HFFc6 (cell line): ENCODE results near the gene YWHAB. TPM values are rescaled to one million over a fixed set of nuclear protein-coding genes. Genes with fewer than 3 reads are reported as not detected.

Source experiments
- DNase-seq: peaks from one replicate; pipeline ENCODE4 v3.0.0-alpha.2; 2018
- H3K27ac Mint-ChIP-seq: 2 replicates; pipeline ENCODE4 v1.8.0; 2020; ENCODE audit warnings: mild to moderate bottlenecking, mixed read lengths
- H3K27me3 Mint-ChIP-seq: 2 replicates; pipeline ENCODE4 v1.8.0; 2021; ENCODE audit warnings: mild to moderate bottlenecking, moderate library complexity, mixed read lengths; ENCODE audit not compliant: insufficient read depth
- H3K36me3 Mint-ChIP-seq: 2 replicates; pipeline ENCODE4 v1.8.0; 2021; ENCODE audit warnings: low read depth, mixed read lengths
- H3K4me1 Mint-ChIP-seq: 2 replicates; pipeline ENCODE4 v1.8.0; 2020; ENCODE audit warnings: low read depth, mixed read lengths
- H3K4me3 Mint-ChIP-seq: 2 replicates; pipeline ENCODE4 v1.8.0; 2020; ENCODE audit warnings: mild to moderate bottlenecking, moderate library complexity, mixed read lengths
- H3K9me3 Mint-ChIP-seq: 2 replicates; pipeline ENCODE4 v1.8.0; 2020; ENCODE audit warnings: mild to moderate bottlenecking, mixed read lengths
- total RNA-seq, 6 experiments: library from RNA; stranded (reverse); fragmentation: NEBNext Ultra II Directional; extraction: Animal tissue kit (Norgen Biotek cat#: 25700); gene quantifications; 2 replicates in 1 of 6; 3 replicates in 5 of 6; pipeline ENCODE4 v1.2.3, GENCODE V29; 2021
- TF ChIP-seq, protein P1 (sequence below): fragments of 200-600 bp; sonication (generic); IDR thresholded peaks from 2 replicates; pipeline ENCODE4 v1.5.0; 2021; ENCODE audit warnings: antibody characterized with exemption, mild to moderate bottlenecking

The YWHAB gene
- total RNA-seq, 6 experiments from 2014 or later: 284 to 315 (median 301) TPM

DNA sequence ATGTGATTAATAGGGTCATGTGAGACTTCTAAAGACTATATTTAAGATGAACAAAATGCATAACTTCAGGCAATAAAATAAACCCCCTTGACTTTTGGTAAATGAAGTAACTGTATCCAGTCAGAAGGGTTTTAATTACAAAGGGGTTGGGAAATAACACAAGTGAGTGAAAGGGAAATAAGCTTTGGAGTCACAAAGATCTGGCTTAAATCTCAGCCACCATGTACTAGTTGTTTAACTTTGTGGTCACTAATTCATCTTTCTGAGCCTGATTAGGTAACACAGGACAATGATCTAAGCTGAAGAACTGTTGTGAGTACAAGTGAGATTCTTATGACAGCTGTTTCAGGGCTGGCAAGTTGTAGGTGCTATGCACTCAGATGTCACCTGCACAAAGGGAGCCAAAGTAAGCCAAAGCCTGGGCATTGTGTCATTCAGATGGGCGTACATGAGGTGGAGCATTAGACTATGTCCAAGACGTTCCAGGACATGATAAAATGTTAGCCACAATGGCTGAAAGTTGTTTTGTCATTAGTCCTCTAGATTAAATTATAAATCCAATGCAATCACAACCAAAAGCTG is 60.9 kb downstream of the YWHAB start:
- Mint-ChIP-seq H3K4me1 (no peaks in the 10 kb centered on the region), H3K9me3 (no peaks in the 10 kb centered on the region)
- no peak for DNase-seq

DNA sequence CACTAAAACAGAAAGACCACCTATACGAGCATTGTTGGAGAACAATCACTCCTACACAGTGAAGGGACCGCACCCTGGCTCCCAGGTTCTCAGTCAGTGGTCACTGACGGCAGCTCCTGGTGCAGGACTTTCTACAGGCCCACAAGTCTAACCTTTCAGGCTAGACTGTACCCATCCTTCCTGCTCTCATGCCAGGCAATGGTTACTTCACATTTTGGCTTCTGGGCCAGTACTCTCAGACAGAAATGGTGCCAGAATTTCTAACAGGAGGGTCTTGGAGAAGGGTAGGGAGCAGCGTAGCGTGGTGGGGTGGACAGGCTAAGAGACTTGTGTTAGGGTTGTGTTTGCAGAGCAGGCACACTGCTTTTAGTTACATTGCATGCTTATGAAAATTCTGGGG is 62.6 kb downstream of the YWHAB start:
- Mint-ChIP-seq H3K9me3 (no peaks in the 10 kb centered on the region), H3K27me3 (no peaks in the 10 kb centered on the region), H3K36me3 (peaks cover 49% of the 10 kb centered on the region), H3K27ac (peak overlapping the region; percentile 18; the same call in 1 of the 2 replicates), H3K4me1 (peaks cover 11% of the 10 kb centered on the region), H3K4me3 (no peak overlapping the region)
- no peak for DNase-seq
- TF ChIP-seq, protein P1, sequence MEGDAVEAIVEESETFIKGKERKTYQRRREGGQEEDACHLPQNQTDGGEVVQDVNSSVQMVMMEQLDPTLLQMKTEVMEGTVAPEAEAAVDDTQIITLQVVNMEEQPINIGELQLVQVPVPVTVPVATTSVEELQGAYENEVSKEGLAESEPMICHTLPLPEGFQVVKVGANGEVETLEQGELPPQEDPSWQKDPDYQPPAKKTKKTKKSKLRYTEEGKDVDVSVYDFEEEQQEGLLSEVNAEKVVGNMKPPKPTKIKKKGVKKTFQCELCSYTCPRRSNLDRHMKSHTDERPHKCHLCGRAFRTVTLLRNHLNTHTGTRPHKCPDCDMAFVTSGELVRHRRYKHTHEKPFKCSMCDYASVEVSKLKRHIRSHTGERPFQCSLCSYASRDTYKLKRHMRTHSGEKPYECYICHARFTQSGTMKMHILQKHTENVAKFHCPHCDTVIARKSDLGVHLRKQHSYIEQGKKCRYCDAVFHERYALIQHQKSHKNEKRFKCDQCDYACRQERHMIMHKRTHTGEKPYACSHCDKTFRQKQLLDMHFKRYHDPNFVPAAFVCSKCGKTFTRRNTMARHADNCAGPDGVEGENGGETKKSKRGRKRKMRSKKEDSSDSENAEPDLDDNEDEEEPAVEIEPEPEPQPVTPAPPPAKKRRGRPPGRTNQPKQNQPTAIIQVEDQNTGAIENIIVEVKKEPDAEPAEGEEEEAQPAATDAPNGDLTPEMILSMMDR: no peak

More for the DNA sequence above, 60.9 kb downstream of the YWHAB start:
- Mint-ChIP-seq H3K27me3 (no peaks in the 10 kb centered on the region; the same call in 1 of the 2 replicates), H3K36me3 (peaks cover 50% of the 10 kb centered on the region), H3K27ac (no peak overlapping the region), H3K4me3 (no peak overlapping the region)
- TF ChIP-seq, protein P1: no peak

DNA sequence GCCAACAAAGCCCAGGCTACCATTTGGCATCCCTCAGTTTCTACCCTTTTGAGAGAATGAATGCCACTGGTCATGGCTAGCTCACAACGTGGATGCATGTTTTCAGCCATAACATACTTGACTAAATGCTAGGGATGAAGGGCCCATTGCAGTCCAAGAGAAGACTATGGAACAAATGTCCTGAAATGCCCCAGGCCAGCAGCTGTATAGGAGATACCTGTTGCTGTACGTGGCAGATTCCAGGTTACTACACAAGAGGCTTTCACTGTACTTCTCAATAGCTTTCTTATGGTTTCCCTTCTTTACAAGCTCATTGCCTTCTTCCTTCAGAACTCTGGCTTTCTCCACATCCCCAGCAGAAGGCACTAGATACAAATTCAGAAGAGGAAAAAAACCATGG is 63.0 kb downstream of the YWHAB start:
- TF ChIP-seq, protein P1: no peak
- H3K9me3 Mint-ChIP-seq: no peaks in the 10 kb centered on the region
- peaks cover 14% of the 10 kb centered on the region for H3K4me1 Mint-ChIP-seq
- H3K27me3 Mint-ChIP-seq: no peaks in the 10 kb centered on the region
- H3K36me3 Mint-ChIP-seq: peaks cover 52% of the 10 kb centered on the region
- DNase-seq: no peak
- no peak overlapping the region for H3K27ac Mint-ChIP-seq
- H3K4me3 Mint-ChIP-seq: no peak overlapping the region

DNA sequence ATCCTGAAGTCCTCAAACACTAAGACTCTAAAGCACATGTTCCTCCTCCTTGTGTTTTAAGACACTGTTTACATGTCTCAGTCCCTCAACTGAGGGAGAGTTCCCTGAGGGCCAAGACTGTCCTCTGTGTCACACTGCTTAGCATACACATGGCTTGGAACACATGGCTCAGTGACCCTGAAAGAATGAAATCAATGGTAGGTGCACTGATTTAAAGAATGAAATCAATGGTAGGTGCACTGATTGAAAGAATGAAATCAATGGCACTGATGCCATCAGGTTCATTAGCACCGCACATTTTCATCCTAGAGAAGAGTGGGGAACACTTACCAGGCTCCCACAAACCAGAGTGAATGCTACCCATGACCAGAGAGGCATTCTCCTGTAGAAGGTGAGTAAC is 64.9 kb downstream of the YWHAB start:
- peaks cover 58% of the 10 kb centered on the region for H3K36me3 Mint-ChIP-seq
- TF ChIP-seq, protein P1: no peak
- H3K27me3 Mint-ChIP-seq: no peaks in the 10 kb centered on the region
- H3K4me3 Mint-ChIP-seq: no peak overlapping the region
- peak overlapping the region; percentile 13; the same call in 1 of the 2 replicates for H3K27ac Mint-ChIP-seq
- H3K9me3 Mint-ChIP-seq: no peaks in the 10 kb centered on the region
- peaks cover 21% of the 10 kb centered on the region for H3K4me1 Mint-ChIP-seq
- no peak for DNase-seq

DNA sequence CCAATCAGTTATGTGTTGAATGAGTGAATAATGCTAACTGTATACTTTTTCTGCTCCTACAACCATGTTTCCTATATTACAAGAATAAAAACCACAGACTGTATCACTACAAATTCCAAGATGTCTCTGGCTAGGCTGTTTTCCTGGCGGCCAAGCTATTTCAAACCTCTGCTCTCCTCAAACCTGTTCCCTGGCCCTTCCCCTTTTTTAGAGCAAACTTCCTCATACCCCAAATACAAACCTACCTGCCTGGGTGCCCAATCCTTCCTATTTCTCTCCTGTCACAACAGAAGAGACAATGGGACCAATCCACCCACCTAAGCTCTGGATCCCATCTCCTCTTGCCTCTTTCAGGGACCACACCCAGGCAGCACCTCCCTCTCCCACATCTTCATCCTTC is 67.2 kb downstream of the YWHAB start:
- Mint-ChIP-seq H3K4me3 (no peak overlapping the region), H3K36me3 (peaks cover 55% of the 10 kb centered on the region), H3K27me3 (no peaks in the 10 kb centered on the region), H3K4me1 (peaks cover 31% of the 10 kb centered on the region), H3K27ac (peak overlapping the region; percentile 34; the same call in 1 of the 2 replicates), H3K9me3 (no peaks in the 10 kb centered on the region)
- TF ChIP-seq, protein P1: no peak
- DNase-seq: no peak
